Keratinocyte (primary cell): ENCODE measurements around the gene C16orf90. TPM values are rescaled to one million over a fixed set of nuclear protein-coding genes. Genes with fewer than 3 reads are reported as not detected.

Source experiments
- DNase-seq: peaks from one replicate; pipeline ENCODE4 v3.0.0-alpha.2; 2011; ENCODE audit warnings: low read depth, missing footprints, low spot score
- FAIRE-seq: peaks from 2 replicates; lab custom pipeline; 2011; peaks lifted over from hg19 to GRCh38; lab: Jason Lieb, UNC
- H2AFZ ChIP-seq: 2 replicates; pipeline ENCODE4 v1.6.0; 2012; ENCODE audit warnings: low read length, control low read depth, inconsistent platforms; ENCODE audit not compliant: control insufficient read depth
- H3K27ac ChIP-seq: 2 replicates; pipeline ENCODE4 v1.5.1; 2011; ENCODE audit warnings: low read length; ENCODE audit not compliant: control insufficient read depth, insufficient read depth
- H3K27me3 ChIP-seq: 3 replicates; pipeline ENCODE4 v1.6.0; 2011; ENCODE audit warnings: low read length; ENCODE audit not compliant: control insufficient read depth, insufficient read depth; ENCODE audit errors: extremely low read depth
- H3K36me3 ChIP-seq, 2 experiments: 2 replicates in 1 of 2; 3 replicates in 1 of 2; pipeline ENCODE4 v1.5.1; 2011; ENCODE audit warnings: low read length in 2 of 2, mild to moderate bottlenecking in 1 of 2; ENCODE audit not compliant: control insufficient read depth in 2 of 2, insufficient read depth in 2 of 2; ENCODE audit errors: extremely low read depth in 1 of 2
- H3K4me1 ChIP-seq: 3 replicates; pipeline ENCODE4 v1.5.1; 2011; ENCODE audit warnings: low read length; ENCODE audit not compliant: control insufficient read depth, insufficient read depth; ENCODE audit errors: extremely low read depth
- H3K4me2 ChIP-seq: 3 replicates; pipeline ENCODE4 v1.6.0; 2011; ENCODE audit warnings: low read depth, low read length; ENCODE audit not compliant: control insufficient read depth, insufficient read depth; ENCODE audit errors: extremely low read depth
- H3K4me3 ChIP-seq, 3 experiments: fragments of 200-600 bp in 1 of 3; sonication (generic) in 1 of 3; 2 replicates in 2 of 3; 3 replicates in 1 of 3; pipeline ENCODE4 v1.5.1; 2011 to 2016; ENCODE audit warnings: low read length in 3 of 3, mild to moderate bottlenecking in 3 of 3, control low read depth in 2 of 3, inconsistent platforms in 1 of 3, low read depth in 1 of 3, mixed read lengths in 1 of 3, mixed run types in 1 of 3, moderate library complexity in 1 of 3; ENCODE audit not compliant: control insufficient read depth in 2 of 3, insufficient read depth in 2 of 3; ENCODE audit errors: extremely low read depth in 1 of 3
- H3K79me2 ChIP-seq: 2 replicates; pipeline ENCODE4 v1.6.0; 2012; ENCODE audit warnings: low read length; ENCODE audit not compliant: control insufficient read depth, insufficient read depth
- H3K9ac ChIP-seq: 3 replicates; pipeline ENCODE4 v1.6.0; 2011; ENCODE audit warnings: low read length; ENCODE audit not compliant: control insufficient read depth, insufficient read depth; ENCODE audit errors: extremely low read depth
- H3K9me1 ChIP-seq: 3 replicates; pipeline ENCODE4 v1.6.0; 2011; ENCODE audit warnings: low read length; ENCODE audit not compliant: control insufficient read depth, insufficient read depth; ENCODE audit errors: extremely low read depth
- H3K9me3 ChIP-seq: 2 replicates; pipeline ENCODE4 v1.5.1; 2012; ENCODE audit warnings: low read depth, low read length; ENCODE audit not compliant: control insufficient read depth
- H4K20me1 ChIP-seq: 3 replicates; pipeline ENCODE4 v1.6.0; 2011; ENCODE audit warnings: low read length; ENCODE audit not compliant: control insufficient read depth, insufficient read depth; ENCODE audit errors: extremely low read depth
- CTCF ChIP-seq, 3 experiments: IDR thresholded peaks in 1 of 3; conservative IDR thresholded peaks in 1 of 3; optimal IDR thresholded peaks in 1 of 3; 2 replicates in 2 of 3; 3 replicates in 1 of 3; pipeline versions ENCODE3 to v1.5.1; 2011; ENCODE audit warnings: low read length in 3 of 3, mild to moderate bottlenecking in 3 of 3, moderate library complexity in 2 of 3, control low read depth in 1 of 3, inconsistent platforms in 1 of 3; ENCODE audit not compliant: insufficient read depth in 2 of 3; ENCODE audit errors: extremely low read depth in 1 of 3
- EZH2 ChIP-seq: IDR thresholded peaks from one replicate; pipeline ENCODE4 v1.6.1; 2012; ENCODE audit warnings: inconsistent platforms, mild to moderate bottlenecking, low read length, moderate library complexity
- dilution Hi-C: fragments of 300-500 bp; cut with MboI; formaldehyde crosslinking; loops from one replicate; pipeline ENCODE4 v1.7.0; 2020; ENCODE audit warnings: low sequenced_read_pairs; ENCODE audit not compliant: extremely low pct_ligation_motif_present
- polyA plus RNA-seq, 5 experiments: library from polyadenylated mRNA; depleted of rRNA in 3 of 5; stranded (reverse) in 3 of 5; stranded (forward) in 1 of 5; unstranded in 1 of 5; fragments of >200 nt; gene quantifications; 1 replicate in 1 of 5; 2 replicates in 3 of 5; 3 replicates in 1 of 5; pipeline versions ENCODE4 v1.2.1 to v1.2.3, GENCODE V29; 2011 to 2012; ENCODE audit warnings: missing spikeins in 2 of 5, low read depth in 1 of 5, low replicate concordance in 1 of 5

Gene C16orf90
- polyA plus RNA-seq, 1 donor (not counting 4 experiments of a cell fraction or from before 2014, with no cell fraction given) = not detected

- DNase-seq (no peak), FAIRE-seq (no peak)
- Histone ChIP-seq H3K4me1 (peaks cover 16% of the 10 kb centered on the region), H3K27me3 (no peaks in the 10 kb centered on the region), H3K27ac (no peak overlapping the region), H2AFZ (no peak overlapping the region), H3K9me3 (no peaks in the 10 kb centered on the region), H3K36me3 (peaks cover 10 to 16% of the 10 kb centered on the region in 2 experiments), H4K20me1 (no peaks in the 10 kb centered on the region), H3K4me2 (no peak overlapping the region), H3K9me1 (no peaks in the 10 kb centered on the region), H3K79me2 (no peaks in the 10 kb centered on the region), H3K4me3 (no peak overlapping the region), H3K9ac (no peak overlapping the region)
- dilution Hi-C loops = no loop called here
- TF ChIP-seq EZH2 (no peak), CTCF (optimal IDR thresholded peaks at IDR 0.05 in 1 of 3, IDR thresholded peaks at IDR 0.05 in 1 of 3, conservative IDR thresholded peaks at IDR 0.05 in 1 of 3; ENCODE audit: extremely low read depth in 1 of 3, insufficient read depth in 2 of 3, low read length in 3 of 3) (no peak)
Measured at GRCh38 chr16:3518292-3518985, 23.1 kb upstream of the C16orf90 start.

GRCh38 chr16:3515897-3516296 is 20.6 kb upstream of the C16orf90 start:
- Histone ChIP-seq H3K36me3 (peaks cover 12 to 13% of the 10 kb centered on the region in 2 experiments), H3K27me3 (no peaks in the 10 kb centered on the region), H3K79me2 (no peaks in the 10 kb centered on the region), H3K9me1 (no peaks in the 10 kb centered on the region), H4K20me1 (no peaks in the 10 kb centered on the region), H3K27ac (no peak overlapping the region), H2AFZ (no peak overlapping the region), H3K4me1 (peaks cover 16% of the 10 kb centered on the region), H3K9me3 (no peaks in the 10 kb centered on the region), H3K4me3 (no peak overlapping the region), H3K9ac (no peak overlapping the region), H3K4me2 (no peak overlapping the region)
- dilution Hi-C loops = no loop called here
- TF ChIP-seq CTCF (optimal IDR thresholded peaks at IDR 0.05 in 1 of 3, IDR thresholded peaks at IDR 0.05 in 1 of 3, conservative IDR thresholded peaks at IDR 0.05 in 1 of 3; ENCODE audit: extremely low read depth in 1 of 3, insufficient read depth in 2 of 3, low read length in 3 of 3) = no peak
- no peak for TF ChIP-seq EZH2
- DNase-seq = no peak
- FAIRE-seq = no peak
